T-cell (primary cell): ENCODE data around the gene KRTAP10-8. TPM values are rescaled to one million over a fixed set of nuclear protein-coding genes. Genes with fewer than 3 reads are reported as not detected.
A peak's percentile ranks its signal among the peaks of the same experiment; 100 is the strongest.
"Not testable (repeated sequence)": the region's sequence is repeated elsewhere in the genome, so short reads cannot be mapped to it uniquely, and the experiment has no call there.

Source experiments
- ATAC-seq, 4 experiments: fragments of 200-7000 bp in 3 of 4; fragments of 150-1000 bp in 1 of 4; cut with Tn5 transposase; replicated peaks in 1 of 4; 1 replicate in 3 of 4; 2 replicates in 1 of 4; pipeline ENCODE4 v1.10.0; 2021; ENCODE audit warnings: moderate library complexity in 3 of 4, mild to moderate bottlenecking in 2 of 4, moderate number of reproducible peaks in 1 of 4
- CTCF ChIA-PET, 2 donors: fragments of 300-600 bp; sonication (Branson Sonifier 250); formaldehyde crosslinking; loops; one replicate each; lab custom pipeline; 2022; ENCODE audit warnings: antibody characterized with exemption in 2 of 2; lab: Charles Lee
- POLR2A ChIA-PET, 2 donors: fragments of 300-600 bp; sonication (Branson Sonifier 250); formaldehyde crosslinking; loops; one replicate each; lab custom pipeline; 2022; ENCODE audit warnings: antibody characterized with exemption in 2 of 2; lab: Charles Lee
- DNase-seq, 35 experiments: peaks; one replicate each; pipeline versions ENCODE4 v3.0.0 to v3.0.0-alpha.2; 2013 to 2023
- H3K27ac ChIP-seq: one replicate; pipeline ENCODE4 v1.5.1; 2013; ENCODE audit warnings: low read length
- H3K27me3 ChIP-seq, 2 experiments: replicated peaks in 1 of 2; 1 replicate in 1 of 2; 2 replicates in 1 of 2; pipeline versions ENCODE4 v1.6.1 to v1.7.0; 2013; ENCODE audit warnings: low read length in 1 of 2, mixed read lengths in 1 of 2; ENCODE audit not compliant: control insufficient read depth in 2 of 2, insufficient read depth in 2 of 2; ENCODE audit errors: extremely low read depth in 1 of 2
- H3K36me3 ChIP-seq, 2 donors: 1 replicate in 1 of 2; 2 replicates in 1 of 2; pipeline versions ENCODE4 v1.6.1 to v1.7.0; 2013; ENCODE audit warnings: low read length in 1 of 2; ENCODE audit not compliant: control insufficient read depth in 2 of 2, insufficient read depth in 1 of 2; ENCODE audit errors: extremely low read depth in 1 of 2
- H3K4me1 ChIP-seq, 2 experiments: 1 replicate in 1 of 2; 2 replicates in 1 of 2; pipeline versions ENCODE4 v1.6.1 to v1.7.0; 2013; ENCODE audit warnings: low read length in 2 of 2, mixed read lengths in 1 of 2; ENCODE audit not compliant: insufficient read depth in 2 of 2, control insufficient read depth in 1 of 2; ENCODE audit errors: extremely low read depth in 1 of 2
- H3K4me3 ChIP-seq, 2 donors: 1 replicate in 1 of 2; 2 replicates in 1 of 2; pipeline versions ENCODE4 v1.5.1 to v1.7.0; 2013; ENCODE audit warnings: mild to moderate bottlenecking in 2 of 2, low read length in 1 of 2, moderate library complexity in 1 of 2; ENCODE audit not compliant: control insufficient read depth in 1 of 2; ENCODE audit errors: extremely low read depth in 1 of 2
- H3K9me3 ChIP-seq: 2 replicates; pipeline ENCODE4 v1.7.0; 2013
- H3K27ac Mint-ChIP-seq, 2 donors: one replicate each; pipeline ENCODE4 v1.8.0; 2020 to 2021; ENCODE audit warnings: mild to moderate bottlenecking in 2 of 2, mixed read lengths in 2 of 2
- H3K27me3 Mint-ChIP-seq, 2 donors: one replicate each; pipeline ENCODE4 v1.8.0; 2021 to 2022; ENCODE audit warnings: mixed read lengths in 2 of 2
- H3K36me3 Mint-ChIP-seq: one replicate; pipeline ENCODE4 v1.8.0; 2021; ENCODE audit warnings: mixed read lengths
- H3K4me1 Mint-ChIP-seq, 3 donors: one replicate each; pipeline ENCODE4 v1.8.0; 2020 to 2022; ENCODE audit warnings: mixed read lengths in 3 of 3, mild to moderate bottlenecking in 1 of 3
- H3K4me3 Mint-ChIP-seq, 3 donors: one replicate each; pipeline ENCODE4 v1.8.0; 2020 to 2022; ENCODE audit warnings: mild to moderate bottlenecking in 3 of 3, mixed read lengths in 3 of 3, moderate library complexity in 3 of 3
- H3K9me3 Mint-ChIP-seq, 3 donors: one replicate each; pipeline ENCODE4 v1.8.0; 2020 to 2022; ENCODE audit warnings: mixed read lengths in 3 of 3
- WGBS: methylation state at CpG from one replicate; pipeline ENCODE4 v1.1.5; 2013; ENCODE audit warnings: missing lambda C conversion rate; ENCODE audit not compliant: insufficient coverage; 5-methylcytosine and 5-hydroxymethylcytosine counted together
- total RNA-seq, 35 experiments: library from RNA in 6 of 35; stranded (reverse) in 6 of 35; fragments of 120-200 nt in 1 of 35; gene quantifications; one replicate each; pipeline versions ENCODE4 v1.2.1 to v1.2.4 and lab custom pipeline; 2013 to 2026

The KRTAP10-8 gene
- total RNA-seq, 5 donors from 2014 or later (not counting 1 experiment from before 2014, with no cell fraction given): not detected

DNA sequence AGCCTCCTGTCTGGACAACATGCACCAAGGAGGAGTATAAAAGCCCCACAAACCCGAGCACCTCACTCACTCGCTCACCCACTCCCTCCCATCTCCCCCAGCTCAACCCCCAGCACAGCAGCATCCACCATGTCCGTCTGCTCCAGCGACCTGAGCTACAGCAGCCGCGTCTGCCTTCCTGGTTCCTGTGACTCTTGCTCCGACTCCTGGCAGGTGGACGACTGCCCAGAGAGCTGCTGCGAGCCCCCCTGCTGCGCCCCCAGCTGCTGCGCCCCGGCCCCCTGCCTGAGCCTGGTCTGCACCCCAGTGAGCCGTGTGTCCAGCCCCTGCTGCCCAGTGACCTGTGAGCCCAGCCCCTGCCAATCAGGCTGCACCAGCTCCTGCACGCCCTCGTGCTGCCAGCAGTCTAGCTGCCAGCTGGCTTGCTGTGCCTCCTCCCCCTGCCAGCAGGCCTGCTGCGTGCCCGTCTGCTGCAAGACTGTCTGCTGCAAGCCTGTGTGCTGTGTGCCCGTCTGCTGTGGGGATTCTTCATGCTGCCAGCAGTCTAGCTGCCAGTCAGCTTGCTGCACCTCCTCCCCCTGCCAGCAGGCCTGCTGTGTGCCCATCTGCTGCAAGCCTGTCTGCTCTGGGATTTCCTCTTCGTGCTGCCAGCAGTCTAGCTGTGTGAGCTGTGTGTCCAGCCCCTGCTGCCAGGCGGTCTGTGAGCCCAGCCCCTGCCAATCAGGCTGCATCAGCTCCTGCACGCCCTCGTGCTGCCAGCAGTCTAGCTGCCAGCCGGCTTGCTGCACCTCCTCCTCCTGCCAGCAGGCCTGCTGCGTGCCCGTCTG, 38.0 kb upstream of the KRTAP10-8 start, which contains the start of gene KRTAP10-4:
KRTAP10-4 (plus strand) TSS at position 100 of the 827 bp plus-strand sequence; CDS start at position 130, 30 bp downstream.
- POLR2A ChIA-PET, CTCF ChIA-PET: not testable (repeated sequence)
- peaks cover 0 to 15% (median 8%) of the 10 kb centered on the region in 3 donors for H3K9me3 Mint-ChIP-seq

DNA sequence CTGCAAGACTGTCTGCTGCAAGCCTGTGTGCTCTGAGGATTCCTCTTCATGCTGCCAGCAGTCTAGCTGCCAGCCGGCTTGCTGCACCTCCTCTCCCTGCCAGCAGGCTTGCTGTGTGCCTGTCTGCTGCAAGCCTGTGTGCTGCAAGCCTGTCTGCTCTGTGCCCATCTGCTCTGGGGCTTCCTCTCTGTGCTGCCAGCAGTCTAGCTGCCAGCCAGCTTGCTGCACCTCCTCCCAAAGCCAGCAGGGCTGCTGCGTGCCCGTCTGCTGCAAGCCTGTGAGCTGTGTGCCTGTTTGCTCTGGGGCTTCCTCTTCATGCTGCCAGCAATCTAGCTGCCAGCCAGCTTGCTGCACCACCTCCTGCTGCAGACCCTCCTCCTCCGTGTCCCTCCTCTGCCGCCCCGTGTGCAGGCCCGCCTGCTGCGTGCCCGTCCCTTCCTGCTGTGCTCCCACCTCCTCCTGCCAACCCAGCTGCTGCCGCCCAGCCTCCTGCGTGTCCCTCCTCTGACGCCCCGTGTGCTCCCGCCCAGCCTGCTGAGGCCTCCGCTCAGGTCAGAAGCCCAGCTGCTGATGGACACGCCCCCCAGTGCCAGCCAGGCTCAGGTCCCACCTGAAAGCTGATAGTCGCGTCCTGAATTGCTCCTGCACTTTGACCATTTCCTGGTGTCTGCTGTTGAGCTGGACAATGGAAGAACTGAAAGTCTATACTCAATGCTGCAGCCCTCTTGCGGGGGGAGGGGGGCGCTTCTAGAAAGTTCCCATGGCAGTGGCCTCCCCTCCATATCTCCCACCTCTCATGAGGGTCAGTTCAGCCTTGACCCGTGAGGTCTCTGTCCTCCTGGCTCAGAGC, 37.2 kb upstream of the KRTAP10-8 start:
- POLR2A ChIA-PET: no interaction called here

More for the DNA sequence above, 38.0 kb upstream of the KRTAP10-8 start, which contains the start of gene KRTAP10-4:
- DNase-seq: peak in 1 of 35 experiments; percentile 19
- 70% methylated on average over 9 of the region's 25 CpGs for WGBS
- Mint-ChIP-seq H3K27me3 (peaks cover 10 to 12% of the 10 kb centered on the region in 2 donors), H3K4me1 (peaks cover 0 to 12% (median 2%) of the 10 kb centered on the region in 3 donors)
- H3K36me3 ChIP-seq, H3K27ac Mint-ChIP-seq, H3K9me3 ChIP-seq, H3K4me3 Mint-ChIP-seq, H3K4me3 ChIP-seq, H3K4me1 ChIP-seq, H3K36me3 Mint-ChIP-seq, H3K27ac ChIP-seq, ATAC-seq: not testable (repeated sequence)
- peaks cover 0 to 44% of the 10 kb centered on the region in 2 experiments for H3K27me3 ChIP-seq

DNA sequence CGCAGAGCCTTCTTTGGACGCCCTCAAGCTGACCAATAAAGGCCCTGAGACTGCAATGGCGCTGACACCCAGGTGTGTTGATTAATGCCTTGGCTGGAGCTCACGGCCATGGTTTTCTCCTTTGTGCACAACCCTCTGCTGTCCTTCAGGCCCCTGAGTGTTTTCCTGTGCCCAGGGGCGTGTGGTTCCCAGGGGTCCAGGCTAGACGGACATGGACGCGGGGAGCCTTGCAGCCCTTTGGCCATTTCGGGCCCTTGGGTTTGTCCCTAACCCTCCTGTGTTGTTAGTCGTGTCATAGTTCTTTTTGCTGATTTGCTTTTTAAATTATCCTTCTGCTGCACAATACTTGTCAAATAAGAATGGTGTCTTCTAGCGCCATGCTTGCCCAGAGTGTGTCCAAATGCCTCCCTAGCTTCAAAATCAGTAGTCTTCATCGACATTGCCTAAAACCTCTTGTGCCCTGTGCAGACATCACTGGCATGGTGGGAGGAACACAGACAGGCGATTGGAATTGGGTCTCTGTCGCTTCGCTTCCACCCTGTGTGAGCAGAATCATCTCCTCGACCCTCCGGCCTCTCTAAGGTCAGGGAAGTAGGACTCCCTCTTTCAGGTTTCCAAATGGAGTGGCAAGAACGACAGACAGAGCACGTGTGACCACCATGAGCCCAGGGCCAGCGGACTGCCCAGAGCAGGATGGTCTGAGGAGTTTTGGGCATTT, 36.4 kb upstream of the KRTAP10-8 start:
- peaks cover 9 to 16% of the 10 kb centered on the region in 2 donors for H3K27me3 Mint-ChIP-seq
- ATAC-seq (no peak), DNase-seq (peak in 1 of 35 experiments; percentile 23)
- Histone ChIP-seq H3K36me3 (no peaks in the 10 kb centered on the region), H3K4me1 (peaks cover 0 to 7% of the 10 kb centered on the region in 2 experiments), H3K27ac (no peak overlapping the region), H3K9me3 (no peaks in the 10 kb centered on the region), H3K4me3 (no peak overlapping the region), H3K27me3 (peaks cover 0 to 33% of the 10 kb centered on the region in 2 experiments)
- H3K27ac Mint-ChIP-seq: no peak overlapping the region
- no peak overlapping the region for H3K4me3 Mint-ChIP-seq
- H3K4me1 Mint-ChIP-seq: peaks cover 0 to 12% (median 5%) of the 10 kb centered on the region in 3 donors
- ChIA-PET POLR2A (no interaction called here), CTCF (no interaction called here)
- WGBS: 84% methylated on average over 16 of the region's 20 CpGs
- H3K36me3 Mint-ChIP-seq: no peaks in the 10 kb centered on the region
- peaks cover 4 to 17% (median 8%) of the 10 kb centered on the region in 3 donors for H3K9me3 Mint-ChIP-seq

More for the DNA sequence above, 37.2 kb upstream of the KRTAP10-8 start:
- Mint-ChIP-seq H3K4me3 (no peak overlapping the region), H3K4me1 (peaks cover 0 to 12% (median 2%) of the 10 kb centered on the region in 3 donors), H3K27me3 (peaks cover 9 to 12% of the 10 kb centered on the region in 2 donors), H3K9me3 (peaks cover 0 to 15% (median 8%) of the 10 kb centered on the region in 3 donors), H3K36me3 (no peaks in the 10 kb centered on the region), H3K27ac (no peak overlapping the region)
- Histone ChIP-seq H3K27ac (no peak overlapping the region), H3K27me3 (peaks cover 0 to 36% of the 10 kb centered on the region in 2 experiments), H3K36me3 (no peaks in the 10 kb centered on the region), H3K9me3 (no peaks in the 10 kb centered on the region), H3K4me1 (peaks cover 0 to 7% of the 10 kb centered on the region in 2 experiments), H3K4me3 (no peak overlapping the region)
- CTCF ChIA-PET: no interaction called here
- WGBS: 37% methylated on average over 20 of the region's 21 CpGs
- no peak for ATAC-seq
- peak in 2 of 35 experiments; percentile 2 to 10 for DNase-seq

DNA sequence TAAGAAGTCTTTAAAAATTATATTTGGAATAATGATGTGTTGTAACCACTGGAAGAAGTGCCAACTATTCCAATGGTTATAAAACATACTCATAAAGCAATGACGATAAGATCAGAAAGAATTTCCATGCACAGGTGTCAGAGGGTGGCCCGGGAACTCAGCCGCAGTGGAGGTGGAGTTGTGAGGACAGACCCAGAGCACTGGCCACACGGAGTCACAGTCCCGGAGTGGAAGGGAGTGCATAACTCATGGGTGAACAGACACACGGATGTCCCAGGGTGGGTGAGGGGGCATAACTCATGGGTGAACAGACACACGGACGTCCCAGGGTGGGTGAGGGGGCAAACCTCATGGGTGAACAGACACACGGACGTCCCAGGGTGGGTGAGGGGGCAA, 35.9 kb upstream of the KRTAP10-8 start:
- H3K27ac ChIP-seq: no peak overlapping the region
- CTCF ChIA-PET: no interaction called here
- Mint-ChIP-seq H3K4me3 (no peak overlapping the region), H3K4me1 (peaks cover under 1 to 12% (median 5%) of the 10 kb centered on the region in 3 donors), H3K36me3 (no peaks in the 10 kb centered on the region), H3K27ac (no peak overlapping the region), H3K27me3 (peaks cover 9 to 16% of the 10 kb centered on the region in 2 donors), H3K9me3 (peaks cover 4 to 21% (median 9%) of the 10 kb centered on the region in 3 donors)
- whole genome bisulfite sequencing: 79% methylated on average over 4 of the region's 10 CpGs
- DNase-seq (no peak), ATAC-seq (no peak)
- H3K4me1 ChIP-seq: peaks cover 0 to 7% of the 10 kb centered on the region in 2 experiments
- POLR2A ChIA-PET: no interaction called here
- H3K9me3 ChIP-seq: no peaks in the 10 kb centered on the region
- H3K27me3 ChIP-seq: peaks cover 0 to 33% of the 10 kb centered on the region in 2 experiments
- H3K36me3 ChIP-seq: no peaks in the 10 kb centered on the region
- no peak overlapping the region for H3K4me3 ChIP-seq

DNA sequence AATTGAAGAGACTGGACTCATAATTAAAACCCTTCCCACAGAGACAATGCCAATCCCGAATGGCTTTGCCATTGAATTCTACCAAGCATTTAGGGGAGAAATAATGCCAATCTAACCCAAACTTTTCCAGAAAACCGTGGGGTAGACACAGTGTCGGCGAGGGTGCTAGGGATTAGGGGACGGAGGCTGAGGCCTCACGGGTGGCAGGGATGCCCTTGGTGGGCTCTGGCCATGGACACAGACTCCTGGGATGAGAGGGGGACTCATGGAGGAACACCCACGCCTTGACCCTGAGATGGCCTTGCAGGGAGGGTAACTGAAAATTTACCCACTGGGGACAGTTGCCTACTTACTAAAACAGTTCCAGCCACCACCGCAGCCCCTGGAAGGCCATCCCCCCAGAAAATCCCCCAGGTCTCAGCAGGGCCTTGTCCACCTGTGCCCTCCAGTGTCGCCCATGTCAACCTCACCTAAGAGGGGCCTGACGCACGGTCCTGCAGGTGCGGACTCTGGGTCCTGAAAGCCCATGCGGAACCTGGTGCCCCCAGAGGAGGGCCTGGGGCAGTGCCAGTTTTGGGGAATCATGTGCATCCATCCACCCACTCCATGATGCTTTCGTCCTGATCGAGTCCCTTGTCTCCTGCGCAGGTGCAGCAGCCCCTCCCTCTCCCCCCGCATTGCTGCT, 33.4 kb upstream of the KRTAP10-8 start:
- Mint-ChIP-seq H3K27me3 (peaks cover 13 to 15% of the 10 kb centered on the region in 2 donors), H3K4me3 (no peak overlapping the region), H3K9me3 (peaks cover 8 to 29% (median 16%) of the 10 kb centered on the region in 3 donors), H3K4me1 (peaks cover 12 to 27% (median 12%) of the 10 kb centered on the region in 3 donors), H3K36me3 (no peaks in the 10 kb centered on the region), H3K27ac (peak overlapping the region in 1 of 2 donors; percentile 72)
- Histone ChIP-seq H3K4me3 (no peak overlapping the region), H3K27ac (no peak overlapping the region), H3K36me3 (no peaks in the 10 kb centered on the region), H3K27me3 (peaks cover 0 to 21% of the 10 kb centered on the region in 2 experiments), H3K9me3 (no peaks in the 10 kb centered on the region), H3K4me1 (peaks cover 0 to 7% of the 10 kb centered on the region in 2 experiments)
- 94% methylated on average over 9 of the region's 17 CpGs for WGBS
- CTCF ChIA-PET: no interaction called here
- DNase-seq (peak in 1 of 35 experiments; percentile 2), ATAC-seq (no peak)
- POLR2A ChIA-PET: no interaction called here
